Stimulated activated CD8-positive, alpha-beta memory T cell treated with anti-CD3 and anti-CD28 coated beads, Interleukin-7, amount 100 ng/mL, for 24 hours (primary cell): ENCODE results near the gene OSBPL2.
A peak's percentile ranks its signal among the peaks of the same experiment; 100 is the strongest.

Source experiments
- DNase-seq: peaks from one replicate; pipeline ENCODE4 v3.0.0-alpha.2; 2020; ENCODE audit warnings: low read depth

OSBPL2 gene

DNA sequence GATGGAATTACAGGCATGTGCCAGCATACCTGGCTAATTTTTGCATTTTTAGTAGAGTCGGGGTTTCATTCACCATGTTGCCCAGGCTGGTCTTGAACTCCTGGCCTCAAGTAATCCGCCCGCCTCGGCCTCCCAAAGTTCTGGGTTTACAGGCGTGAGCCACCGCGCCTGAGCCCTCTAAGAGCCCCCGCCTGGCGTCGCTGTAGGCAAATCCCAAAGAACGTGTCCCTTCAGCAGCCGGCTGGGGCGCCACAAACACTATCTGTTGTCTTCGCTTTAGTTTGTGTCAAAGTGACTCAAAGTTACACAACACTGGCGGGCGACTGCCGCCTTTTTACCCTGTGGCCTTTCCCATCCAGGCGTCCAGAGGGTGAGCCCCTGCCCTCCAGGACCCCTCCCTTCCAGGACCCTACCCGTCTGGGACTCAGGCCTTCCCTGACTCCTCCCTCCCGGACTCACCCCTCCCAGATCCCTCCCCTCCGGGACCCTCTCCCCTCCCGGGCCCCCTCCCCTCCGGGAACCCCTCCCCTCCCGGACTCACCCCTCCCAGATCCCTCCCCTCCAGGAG is 63.5 kb downstream of the OSBPL2 start:
- DNase-seq: peak; percentile 72

DNA sequence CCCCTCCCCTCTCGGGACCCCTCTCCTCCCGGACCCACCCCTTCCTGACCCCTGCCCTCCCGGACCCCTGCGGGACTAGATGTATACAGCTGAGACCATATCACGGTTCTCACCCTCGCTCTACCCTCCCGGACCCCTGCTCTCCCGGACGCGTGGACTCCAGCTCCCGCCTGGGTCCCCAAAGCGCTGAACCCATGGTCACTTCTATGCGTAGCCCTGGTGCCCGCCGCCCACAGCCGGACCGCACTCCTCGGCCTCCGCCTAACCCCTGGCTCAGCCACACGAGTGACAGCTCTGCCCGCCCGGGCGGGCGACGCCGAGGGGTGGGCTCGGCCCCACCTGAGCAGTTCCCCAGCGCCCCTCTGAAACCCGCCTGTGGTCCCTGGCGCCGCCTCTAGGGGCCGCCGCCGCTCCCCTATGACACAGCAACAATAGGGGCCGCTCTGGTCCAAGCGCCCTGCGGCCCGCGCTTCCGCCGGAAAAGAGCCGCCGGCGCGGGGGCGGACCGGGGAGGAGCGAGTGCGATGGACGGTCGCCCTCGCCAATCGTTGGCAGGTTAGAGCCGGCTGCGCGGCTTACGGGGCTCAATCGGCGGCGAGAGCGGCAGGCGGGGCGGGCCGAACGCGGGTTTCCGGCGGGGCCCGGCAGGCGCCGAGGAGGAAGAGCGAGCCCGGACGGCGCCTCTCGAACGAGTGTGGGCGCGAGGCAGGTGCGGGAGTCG is 64.2 kb downstream of the OSBPL2 start, which contains the start of gene ADRM1:
Gene ADRM1, plus strand, starts transcription at position 657 of the 721 bp plus-strand sequence. CDS start 572 bp downstream, outside the sequence.
- peak; percentile 89 for DNase-seq

DNA sequence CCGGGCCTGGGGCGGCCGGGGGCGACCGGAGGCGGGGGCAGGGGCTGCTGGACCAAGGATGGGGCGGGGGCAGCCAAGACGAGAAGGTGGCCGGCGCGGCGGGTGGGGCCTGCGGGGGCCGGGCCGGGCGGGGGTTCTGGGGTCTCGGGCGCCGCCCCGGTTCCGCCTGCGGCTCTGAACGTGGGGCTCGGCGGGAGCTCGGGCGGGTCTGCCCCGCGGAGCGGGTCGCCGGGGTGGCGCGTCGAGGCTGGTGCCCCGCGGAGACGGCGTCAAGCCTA is 64.7 kb downstream of the OSBPL2 start:
- DNase-seq: no peak

DNA sequence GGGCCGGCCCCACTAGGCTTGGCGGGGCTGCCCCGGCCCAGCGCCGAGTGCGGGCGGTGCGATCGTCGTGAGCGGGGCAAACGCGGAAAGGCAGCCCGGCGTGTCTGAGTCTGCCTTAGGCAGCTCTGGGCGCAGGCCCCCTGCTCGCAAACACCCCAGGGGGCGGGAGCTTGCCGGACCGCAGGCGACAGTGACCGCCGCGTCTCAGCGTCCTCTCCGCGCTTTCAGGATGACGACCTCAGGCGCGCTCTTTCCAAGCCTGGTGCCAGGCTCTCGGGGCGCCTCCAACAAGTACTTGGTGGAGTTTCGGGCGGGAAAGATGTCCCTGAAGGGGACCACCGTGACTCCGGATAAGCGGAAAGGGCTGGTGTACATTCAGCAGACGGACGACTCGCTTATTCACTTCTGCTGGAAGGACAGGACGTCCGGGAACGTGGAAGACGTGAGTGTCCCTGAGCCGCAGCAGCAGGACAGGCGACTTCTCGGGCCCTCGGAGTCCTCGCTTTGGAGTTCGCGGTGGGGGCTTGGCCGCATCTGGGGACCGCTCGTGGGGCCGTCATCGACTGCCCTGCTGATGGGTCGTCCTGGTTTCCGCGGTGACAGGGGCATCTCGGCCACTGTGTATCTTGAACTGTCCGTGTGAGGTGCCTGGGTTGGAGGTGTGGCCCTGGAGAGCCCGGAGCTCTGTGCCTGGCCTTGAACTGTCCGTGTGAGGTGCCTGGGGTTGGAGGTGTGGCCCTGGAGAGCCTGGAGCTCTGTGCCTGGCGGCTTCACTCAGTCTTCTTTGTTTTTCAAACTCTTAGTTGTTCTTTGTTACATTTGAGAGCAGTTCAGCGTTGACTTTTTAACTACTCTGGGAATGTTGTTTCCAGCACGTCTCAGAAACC is 65.3 kb downstream of the OSBPL2 start:
- no peak for DNase-seq

DNA sequence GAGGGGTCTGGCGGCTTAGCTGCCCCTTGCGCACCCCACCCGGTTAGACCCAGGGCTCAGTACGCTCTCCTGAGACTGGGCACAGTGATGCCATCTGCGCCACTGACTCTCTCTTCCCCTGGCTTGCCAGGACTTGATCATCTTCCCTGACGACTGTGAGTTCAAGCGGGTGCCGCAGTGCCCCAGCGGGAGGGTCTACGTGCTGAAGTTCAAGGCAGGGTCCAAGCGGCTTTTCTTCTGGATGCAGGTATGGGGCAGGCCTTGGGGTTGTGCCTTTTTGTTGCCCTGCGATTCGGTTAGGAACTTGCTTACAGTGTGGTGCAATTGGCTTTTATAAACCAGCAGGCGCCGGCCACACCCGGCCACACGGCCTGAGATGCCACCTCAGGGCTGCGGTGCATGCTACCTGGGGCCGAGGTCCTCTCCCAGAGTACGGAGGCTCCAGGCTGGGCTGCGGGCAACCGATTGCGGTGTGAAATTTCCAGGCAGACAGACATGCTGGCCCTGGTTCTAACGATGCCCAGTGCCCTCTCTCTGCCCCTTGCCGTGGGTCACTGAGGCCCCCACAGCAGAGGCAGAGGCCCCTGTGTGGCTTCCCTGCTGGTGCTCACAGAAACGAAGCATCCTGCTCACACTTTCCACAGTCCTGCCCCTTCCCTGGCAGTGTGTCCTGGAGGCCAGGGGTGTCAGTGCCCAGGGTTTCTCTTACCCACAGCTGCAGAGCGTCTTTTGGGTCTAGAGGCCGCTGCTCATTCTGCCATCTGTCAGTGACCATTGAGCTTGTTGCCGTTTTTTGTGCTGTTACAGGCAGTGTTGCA is 66.2 kb downstream of the OSBPL2 start:
- no peak for DNase-seq

DNA sequence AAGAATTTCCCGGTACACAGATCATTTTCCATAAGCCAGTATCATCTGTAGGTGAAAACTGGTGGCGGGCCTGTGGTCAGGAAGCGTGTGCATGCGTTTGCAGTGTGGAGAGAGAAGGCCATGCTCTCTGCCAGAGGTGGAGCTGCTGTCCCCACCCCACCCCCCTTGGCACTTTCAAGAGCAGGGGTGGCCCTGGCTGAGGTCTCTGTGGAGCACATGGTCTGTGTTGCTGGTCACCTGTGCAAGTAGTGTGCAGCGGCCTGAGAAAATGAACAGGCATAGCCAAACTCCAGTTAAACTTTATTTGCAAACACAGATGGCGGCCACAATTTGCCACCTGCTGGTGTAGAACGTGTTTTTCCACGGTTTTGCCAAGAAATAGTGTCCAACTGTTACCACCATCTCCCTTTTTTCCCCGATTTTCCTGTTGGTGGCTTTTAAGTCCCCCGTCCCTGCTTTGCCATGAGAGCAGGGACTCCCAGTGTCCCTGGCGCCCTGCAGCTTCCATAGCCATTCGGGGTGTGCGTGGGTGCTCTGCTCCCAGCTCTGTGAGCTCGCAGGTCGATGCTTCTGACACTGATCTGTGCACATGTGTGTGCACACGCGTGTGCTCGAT is 66.9 kb downstream of the OSBPL2 start:
- DNase-seq: no peak

DNA sequence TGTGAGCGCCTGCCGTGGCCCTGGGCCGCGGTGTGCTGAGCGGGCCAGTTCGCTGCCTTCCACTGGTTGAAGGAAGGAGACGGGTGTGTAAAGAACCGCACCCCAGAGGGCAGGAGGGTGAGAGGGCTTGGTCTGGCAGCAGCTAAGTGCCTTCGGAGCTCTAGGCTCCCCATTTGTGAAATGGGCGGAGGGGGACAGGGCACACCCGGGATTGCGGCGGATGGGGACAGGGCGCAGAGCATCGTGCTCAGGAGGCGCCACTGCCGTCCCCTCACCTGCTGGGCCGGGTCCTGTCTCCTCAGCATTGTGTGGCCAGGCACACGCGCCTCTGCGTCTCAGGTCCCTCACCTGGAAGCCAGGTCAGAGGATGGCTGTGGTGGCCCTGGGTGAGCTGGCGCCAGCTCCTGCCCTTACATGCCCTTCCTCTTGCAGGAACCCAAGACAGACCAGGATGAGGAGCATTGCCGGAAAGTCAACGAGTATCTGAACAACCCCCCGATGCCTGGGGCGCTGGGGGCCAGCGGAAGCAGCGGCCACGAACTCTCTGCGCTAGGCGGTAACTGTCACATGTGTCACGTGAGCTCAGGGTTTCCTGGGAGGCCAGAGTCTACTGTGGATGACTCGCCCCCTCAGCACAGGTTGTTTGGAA is 67.6 kb downstream of the OSBPL2 start:
- DNase-seq: no peak

DNA sequence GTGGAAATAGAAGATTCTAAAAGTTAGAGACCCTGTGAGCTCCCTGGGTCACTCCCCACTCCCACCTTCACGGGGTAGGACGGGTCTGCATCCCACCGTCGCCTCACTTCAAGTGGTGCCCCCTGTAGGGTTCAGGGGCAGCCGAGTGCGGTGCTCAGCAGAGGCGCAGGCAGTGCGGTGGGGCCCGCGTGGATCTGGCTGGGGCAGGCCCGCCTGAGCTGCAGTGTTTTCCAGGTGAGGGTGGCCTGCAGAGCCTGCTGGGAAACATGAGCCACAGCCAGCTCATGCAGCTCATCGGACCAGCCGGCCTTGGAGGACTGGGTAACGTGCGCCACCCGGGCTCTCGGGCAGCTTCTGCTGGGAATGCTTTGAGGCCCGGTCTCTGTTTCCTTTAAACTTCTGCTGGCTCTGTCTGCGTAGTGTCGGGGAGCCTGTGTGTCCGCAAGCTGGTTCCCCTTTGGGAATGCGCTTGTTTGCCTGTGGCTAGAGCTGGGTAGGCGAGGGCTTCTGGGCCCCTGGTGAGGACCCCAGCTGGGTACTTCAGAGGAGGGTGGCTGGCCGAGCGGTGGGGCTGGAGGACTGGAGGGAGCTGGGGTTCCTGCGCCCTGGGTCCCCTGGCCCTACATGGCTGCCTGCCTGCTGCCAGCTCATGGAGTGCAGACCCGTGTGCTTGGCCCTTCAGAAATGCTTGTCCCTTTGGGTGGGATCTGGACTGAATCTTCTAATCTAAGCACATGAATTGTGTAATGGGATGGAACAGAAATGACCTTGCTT is 68.3 kb downstream of the OSBPL2 start:
- no peak for DNase-seq

DNA sequence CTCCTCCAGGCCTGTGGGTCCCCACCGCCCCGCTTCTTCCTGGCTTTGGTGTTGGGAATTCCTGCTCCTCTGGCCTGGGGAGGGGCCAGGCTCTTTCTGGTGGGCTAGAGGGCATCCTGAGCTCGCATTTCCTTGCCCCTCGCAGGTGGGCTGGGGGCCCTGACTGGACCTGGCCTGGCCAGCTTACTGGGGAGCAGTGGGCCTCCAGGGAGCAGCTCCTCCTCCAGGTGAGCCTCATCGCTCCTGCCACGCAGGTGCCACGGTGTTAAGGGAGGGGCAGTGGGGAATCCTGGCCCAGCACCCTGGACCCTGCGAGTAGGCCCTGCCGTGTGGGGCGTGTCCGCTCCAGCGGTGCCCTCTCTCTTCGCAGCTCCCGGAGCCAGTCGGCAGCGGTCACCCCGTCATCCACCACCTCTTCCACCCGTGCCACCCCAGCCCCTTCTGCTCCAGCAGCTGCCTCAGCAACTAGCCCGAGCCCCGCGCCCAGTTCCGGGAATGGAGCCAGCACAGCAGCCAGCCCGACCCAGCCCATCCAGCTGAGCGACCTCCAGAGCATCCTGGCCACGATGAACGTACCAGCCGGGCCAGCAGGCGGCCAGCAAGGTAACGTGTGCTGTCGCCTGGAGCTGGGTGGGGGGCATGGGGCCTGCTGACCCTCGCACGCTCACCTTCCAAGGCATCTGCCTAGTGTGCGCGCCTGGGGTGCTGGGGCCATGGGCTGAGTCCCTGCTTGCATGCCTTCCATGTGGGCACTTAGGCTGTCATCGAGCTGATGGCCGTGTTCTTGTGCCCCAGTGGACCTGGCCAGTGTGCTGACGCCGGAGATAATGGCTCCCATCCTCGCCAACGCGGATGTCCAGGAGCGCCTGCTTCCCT is 69.1 kb downstream of the OSBPL2 start:
- no peak for DNase-seq

DNA sequence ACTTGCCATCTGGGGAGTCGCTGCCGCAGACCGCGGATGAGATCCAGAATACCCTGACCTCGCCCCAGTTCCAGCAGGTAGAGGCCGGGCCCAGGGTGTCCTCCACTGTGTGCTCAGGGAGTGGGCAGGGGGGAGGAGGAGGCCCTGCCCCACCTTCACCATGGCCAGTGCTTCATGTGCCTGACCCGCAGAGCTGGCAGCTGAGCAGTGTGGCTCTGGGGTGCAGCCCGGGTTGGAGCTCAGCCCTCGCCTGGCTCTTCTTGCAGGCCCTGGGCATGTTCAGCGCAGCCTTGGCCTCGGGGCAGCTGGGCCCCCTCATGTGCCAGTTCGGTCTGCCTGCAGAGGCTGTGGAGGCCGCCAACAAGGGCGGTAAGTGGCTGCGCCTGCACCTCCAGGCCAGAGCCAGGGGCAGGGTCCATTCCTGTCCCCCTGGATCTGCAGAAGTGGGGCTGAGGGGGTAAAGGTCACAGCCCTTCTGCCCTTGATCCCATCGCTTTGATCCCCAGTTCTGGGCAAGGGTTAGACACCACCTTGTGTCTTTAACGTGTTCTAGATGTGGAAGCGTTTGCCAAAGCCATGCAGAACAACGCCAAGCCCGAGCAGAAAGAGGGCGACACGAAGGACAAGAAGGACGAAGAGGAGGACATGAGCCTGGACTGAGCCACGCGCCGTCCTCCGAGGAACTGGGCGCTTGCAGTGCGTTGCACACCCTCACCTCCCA is 69.9 kb downstream of the OSBPL2 start:
- no peak for DNase-seq

DNA sequence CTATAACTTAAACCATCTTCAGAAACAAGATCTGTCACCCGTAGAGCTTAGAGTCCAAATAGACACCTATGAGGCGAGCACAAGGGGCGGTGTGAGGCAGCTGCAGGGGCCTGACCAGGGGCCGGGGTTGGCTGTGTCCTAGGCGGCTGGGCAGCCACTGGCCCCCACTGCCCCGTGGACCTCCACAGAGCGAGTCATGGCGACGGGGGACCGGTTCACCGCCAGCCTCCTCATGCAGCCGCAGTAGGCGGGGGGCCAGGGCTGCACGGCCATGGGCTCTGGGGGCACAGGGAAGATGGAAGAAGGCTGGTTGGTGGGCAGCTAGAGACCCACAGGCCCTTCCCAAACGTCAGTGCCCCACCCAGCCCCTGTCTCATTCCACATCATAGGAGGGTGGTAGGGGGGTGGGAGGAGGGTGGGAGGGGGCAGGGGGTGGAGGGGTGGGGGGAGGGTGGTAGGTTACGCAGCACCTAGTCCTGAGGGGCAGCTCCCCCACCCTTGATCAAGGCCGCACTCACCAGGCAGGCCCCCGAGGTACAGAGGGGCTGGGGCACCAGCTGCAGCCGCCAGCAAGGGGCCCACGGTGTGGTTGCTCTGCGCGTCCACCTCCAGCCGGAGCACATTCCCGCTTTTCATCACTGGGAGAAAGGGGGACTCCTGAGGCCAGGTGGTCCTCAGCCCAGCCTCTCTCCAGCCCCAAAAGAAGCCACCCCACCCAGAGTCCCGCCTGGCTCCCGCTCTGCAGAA is 71.0 kb downstream of the OSBPL2 start:
- no peak for DNase-seq

DNA sequence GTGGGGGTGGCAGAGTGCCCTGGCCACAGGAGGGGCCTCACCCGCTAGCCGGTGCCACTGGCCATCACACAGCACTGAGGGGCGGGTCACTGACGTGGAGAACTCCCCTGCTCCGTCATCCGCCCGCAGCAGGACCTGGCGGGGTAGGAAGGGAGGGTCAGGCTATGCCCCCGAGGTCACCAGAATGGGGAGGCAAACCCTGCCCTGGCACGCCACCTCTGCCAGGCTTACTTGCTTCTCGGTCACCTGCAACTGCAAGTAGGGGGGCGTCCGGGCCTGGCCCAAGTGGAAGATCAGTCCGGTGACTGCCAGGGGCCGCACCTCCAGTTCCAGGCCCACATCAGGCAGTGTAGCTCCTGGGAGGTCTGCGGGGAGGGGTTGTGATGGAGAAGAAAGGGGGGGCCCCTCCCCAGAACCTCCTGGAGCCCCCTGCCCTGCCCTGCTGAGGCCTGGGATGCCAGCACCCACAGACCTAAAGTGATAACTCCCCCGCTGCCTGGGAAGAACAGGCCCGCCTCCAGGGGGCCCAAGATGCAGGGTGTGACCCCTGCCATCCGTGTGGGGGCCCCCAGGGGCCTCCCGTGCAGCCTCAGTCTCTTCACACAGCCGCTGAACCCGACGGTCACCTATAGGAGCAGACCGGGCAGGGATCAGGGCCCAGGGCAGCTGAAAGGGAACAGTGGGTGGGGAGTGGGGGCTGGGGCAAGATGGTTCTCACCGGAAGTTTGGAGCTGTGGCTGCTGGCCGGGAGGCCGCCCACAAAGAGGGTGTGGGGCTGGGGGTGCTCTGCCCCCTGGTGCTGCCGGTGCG is 71.8 kb downstream of the OSBPL2 start:
- no peak for DNase-seq

DNA sequence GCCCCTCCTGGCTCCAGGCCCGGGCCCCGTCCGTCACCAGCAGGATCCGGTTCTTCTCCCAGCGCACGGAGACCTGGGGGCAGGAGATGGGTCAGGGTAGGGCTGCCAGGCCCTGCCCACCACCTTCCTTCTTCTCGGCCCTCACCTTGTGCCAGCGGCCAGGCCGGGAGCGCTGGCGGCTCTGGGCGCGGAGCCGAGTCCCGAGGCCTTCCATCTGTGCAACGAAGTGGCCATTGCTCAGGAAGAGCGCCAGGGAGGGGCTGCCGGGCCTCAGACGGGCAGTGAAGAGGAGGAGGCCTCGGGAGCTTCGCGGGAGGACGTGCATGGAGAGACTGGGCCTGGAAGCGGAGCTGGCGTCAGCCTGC is 72.4 kb downstream of the OSBPL2 start:
- DNase-seq: no peak

DNA sequence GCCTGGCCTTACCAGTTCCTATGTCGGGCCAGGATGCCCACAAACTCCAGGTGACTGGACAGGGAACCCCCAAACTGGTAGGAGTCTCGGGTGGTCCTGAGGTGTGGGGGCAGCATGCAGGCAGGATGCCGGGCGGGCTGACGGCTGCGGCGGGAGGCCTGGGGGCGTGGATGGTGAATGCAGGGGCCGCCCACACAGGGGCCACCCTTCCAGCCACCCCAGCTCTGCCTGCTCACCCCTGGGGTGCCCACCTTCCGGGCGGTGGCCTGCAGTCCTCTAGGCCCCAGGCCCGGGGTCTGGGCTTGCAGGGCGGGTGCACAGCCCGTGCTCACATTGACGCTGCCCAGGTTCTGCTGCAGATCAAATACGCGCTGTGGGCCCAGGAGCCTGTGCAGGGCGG is 72.8 kb downstream of the OSBPL2 start:
- DNase-seq: no peak

DNA sequence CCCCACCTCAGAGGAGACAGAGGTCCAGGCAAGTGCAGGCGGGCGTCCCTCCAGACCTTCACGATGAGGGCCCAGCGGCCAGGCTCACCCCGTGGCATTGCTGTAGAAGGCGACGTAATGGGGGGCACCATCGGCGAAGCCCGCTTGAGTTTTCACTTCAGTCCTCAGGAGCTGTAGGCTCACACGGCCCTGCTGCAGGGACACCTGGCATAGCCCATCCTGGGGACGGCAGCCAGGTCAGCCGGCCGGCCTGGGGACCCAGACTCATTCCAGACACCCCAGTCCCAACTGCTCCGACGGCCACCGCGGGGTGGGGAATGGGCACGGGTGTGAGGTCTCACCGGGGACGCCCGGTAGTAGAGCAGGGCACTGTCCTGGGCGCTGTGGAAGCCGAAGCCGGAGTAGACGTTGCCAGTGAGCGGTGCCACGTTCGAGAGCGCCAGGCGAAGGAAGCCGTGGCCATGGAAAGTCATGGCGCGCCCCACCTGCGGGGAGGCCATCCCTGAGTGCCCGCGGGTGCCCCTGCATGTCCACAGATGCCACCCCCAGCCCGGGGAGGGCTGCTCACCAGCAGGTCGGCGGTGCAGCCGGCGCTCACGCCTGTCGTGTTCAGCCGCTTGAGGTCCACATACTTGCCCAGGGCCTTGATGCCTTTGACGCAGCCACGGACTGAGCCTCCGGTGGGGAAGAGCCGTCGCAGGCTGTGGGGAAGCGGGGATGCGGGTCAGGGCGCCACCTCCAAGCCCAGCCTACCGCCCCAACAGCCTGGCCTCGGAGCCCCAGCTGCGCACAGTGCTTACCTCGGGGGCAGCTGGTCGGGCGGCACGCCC is 73.7 kb downstream of the OSBPL2 start:
- DNase-seq: no peak

DNA sequence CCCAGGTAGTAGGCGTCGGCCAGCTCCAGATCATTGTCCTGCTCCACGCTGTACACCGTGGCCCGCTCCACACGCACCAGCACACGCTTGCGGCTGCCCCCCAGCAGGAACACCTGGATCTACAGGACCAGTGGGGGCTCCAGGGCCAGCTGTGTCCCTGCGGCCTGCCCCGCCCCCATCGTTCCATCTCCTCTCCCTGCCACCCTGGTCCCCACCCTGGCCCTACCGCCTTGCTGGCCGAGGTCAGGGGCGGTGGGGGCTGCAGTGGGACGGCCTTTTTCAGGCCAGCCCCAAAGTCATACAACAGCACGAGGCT is 74.3 kb downstream of the OSBPL2 start:
- no peak for DNase-seq

DNA sequence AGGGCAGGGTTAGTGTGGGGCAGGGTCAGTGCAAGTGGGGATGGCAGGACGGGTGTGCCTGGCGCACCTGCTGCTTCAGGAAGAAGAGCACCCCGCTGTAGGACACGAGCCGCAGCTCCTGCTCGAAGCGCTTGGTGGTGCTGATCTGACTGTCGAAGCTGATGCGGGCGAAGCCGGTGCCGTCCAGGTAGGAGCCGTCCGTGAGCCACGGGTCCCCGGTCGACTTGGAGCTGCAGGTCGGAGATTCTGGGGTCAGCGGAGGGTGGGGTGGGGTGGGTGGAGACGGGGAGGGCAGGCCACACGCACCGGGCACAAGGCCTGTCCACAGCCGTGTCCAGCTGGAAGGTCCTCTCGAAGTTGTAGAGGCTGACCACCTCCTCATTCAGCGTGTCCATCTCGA is 74.7 kb downstream of the OSBPL2 start:
- DNase-seq: no peak
